ENCODE data around the gene PEAR1. TPM values are rescaled to one million over a fixed set of nuclear protein-coding genes. Genes with fewer than 3 reads are reported as not detected.

Gene PEAR1
- total RNA-seq, 1 experiment from 2014 or later, result 0.18 TPM

DNA sequence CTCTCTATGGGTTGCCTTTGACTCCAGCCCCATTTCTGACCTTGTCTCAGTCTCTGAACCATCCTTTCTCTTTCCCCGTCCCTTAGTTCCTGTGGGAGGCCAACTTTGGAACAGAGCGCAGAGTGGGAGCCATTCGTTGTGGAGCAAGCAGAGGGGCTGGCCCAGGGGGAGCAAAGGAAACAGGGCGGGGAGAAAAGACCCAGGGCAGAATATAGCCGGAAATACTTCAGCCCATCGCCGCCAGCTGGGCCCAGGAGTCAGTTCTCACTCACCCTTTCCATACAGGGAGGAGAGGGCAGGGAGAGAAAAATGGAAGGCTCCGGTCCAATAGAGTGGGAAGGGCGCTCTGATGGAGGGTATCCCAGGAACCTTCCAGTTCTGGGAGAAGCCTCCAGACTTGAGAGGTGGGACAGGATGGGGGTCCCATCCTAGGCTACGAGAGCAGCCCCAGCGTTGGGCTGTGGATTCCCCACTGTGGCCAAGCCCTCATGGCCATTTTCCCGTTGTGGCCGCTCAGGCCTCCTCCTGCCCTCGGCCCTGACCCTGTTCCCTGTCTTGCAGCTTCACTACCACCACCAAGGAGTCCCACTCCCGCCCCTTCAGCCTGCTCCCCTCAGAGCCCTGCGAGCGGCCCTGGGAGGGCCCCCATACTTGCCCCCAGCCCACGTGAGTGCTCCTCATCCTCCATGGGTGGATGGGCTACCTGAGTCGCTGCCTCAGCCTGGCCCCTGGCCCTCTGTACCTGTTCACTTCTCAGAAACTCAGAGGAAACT lies 10.9 kb downstream of the PEAR1 start:
- Histone ChIP-seq H3K36me3 (ENCODE audit: control insufficient read depth, insufficient read depth, low read length) (no peaks in the 10 kb centered on the region), H3K27me3 (replicated peaks; ENCODE audit: control insufficient read depth, insufficient read depth, low read length) (no peaks in the 10 kb centered on the region), H3K4me1 (0 out of 2 replicates have a peak, but pooled peaks cover 9% of the 10 kb centered on the region), H3K9me3 (no peaks in the 10 kb centered on the region), H3K4me3 (ENCODE audit: low read depth, low read length) (no peak overlapping the region)
- DNase-seq, result no peak
- Mint-ChIP-seq H3K9me3 (ENCODE audit: unreplicated experiment) (no peaks in the 10 kb centered on the region), H3K4me1 (ENCODE audit: low read depth, unreplicated experiment) (no peaks in the 10 kb centered on the region), H3K27me3 (ENCODE audit: insufficient read depth, unreplicated experiment) (no peaks in the 10 kb centered on the region), H3K27ac (ENCODE audit: unreplicated experiment) (no peak overlapping the region), H3K4me3 (ENCODE audit: unreplicated experiment) (no peak overlapping the region), H3K36me3 (ENCODE audit: insufficient read depth, unreplicated experiment) (no peaks in the 10 kb centered on the region)
- POLR2A ChIA-PET, result no interaction called here
- TF ChIP-seq, protein P1, sequence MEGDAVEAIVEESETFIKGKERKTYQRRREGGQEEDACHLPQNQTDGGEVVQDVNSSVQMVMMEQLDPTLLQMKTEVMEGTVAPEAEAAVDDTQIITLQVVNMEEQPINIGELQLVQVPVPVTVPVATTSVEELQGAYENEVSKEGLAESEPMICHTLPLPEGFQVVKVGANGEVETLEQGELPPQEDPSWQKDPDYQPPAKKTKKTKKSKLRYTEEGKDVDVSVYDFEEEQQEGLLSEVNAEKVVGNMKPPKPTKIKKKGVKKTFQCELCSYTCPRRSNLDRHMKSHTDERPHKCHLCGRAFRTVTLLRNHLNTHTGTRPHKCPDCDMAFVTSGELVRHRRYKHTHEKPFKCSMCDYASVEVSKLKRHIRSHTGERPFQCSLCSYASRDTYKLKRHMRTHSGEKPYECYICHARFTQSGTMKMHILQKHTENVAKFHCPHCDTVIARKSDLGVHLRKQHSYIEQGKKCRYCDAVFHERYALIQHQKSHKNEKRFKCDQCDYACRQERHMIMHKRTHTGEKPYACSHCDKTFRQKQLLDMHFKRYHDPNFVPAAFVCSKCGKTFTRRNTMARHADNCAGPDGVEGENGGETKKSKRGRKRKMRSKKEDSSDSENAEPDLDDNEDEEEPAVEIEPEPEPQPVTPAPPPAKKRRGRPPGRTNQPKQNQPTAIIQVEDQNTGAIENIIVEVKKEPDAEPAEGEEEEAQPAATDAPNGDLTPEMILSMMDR (IDR thresholded peaks at IDR 0.05; ENCODE audit: insufficient read depth in 1 of 2, low read depth in 1 of 2, low read length in 1 of 2, severe bottlenecking in 1 of 2, unreplicated experiment in 1 of 2), result no peak
- intact Hi-C loops (cut with micrococcal nuclease; ENCODE audit: unreplicated experiment), result no loop called here
- CTCF ChIA-PET, result no interaction called here
- no TSS peak for BruUV-seq (replicated peaks)

DNA sequence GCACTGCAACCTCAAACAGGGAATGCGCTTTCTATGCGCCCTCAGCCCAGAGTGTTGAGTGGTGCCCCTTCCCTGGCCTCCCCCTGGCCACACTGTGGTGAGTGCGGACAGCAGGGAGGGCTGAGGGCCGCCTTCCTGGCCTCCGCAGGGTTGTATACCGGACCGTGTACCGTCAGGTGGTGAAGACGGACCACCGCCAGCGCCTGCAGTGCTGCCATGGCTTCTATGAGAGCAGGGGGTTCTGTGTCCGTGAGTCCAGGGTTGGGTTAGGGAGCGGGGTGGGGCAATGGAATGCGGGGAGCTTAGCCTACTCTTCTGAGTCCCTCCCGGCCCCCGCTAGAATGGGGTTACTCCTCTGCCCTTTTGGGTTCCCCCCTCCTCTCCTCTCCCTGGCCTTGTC lies 11.7 kb downstream of the PEAR1 start:
- intact Hi-C loops (cut with micrococcal nuclease; ENCODE audit: unreplicated experiment), result no loop called here
- Mint-ChIP-seq H3K36me3 (ENCODE audit: insufficient read depth, unreplicated experiment) (no peaks in the 10 kb centered on the region), H3K9me3 (ENCODE audit: unreplicated experiment) (no peaks in the 10 kb centered on the region), H3K4me1 (ENCODE audit: low read depth, unreplicated experiment) (no peaks in the 10 kb centered on the region), H3K27me3 (ENCODE audit: insufficient read depth, unreplicated experiment) (no peaks in the 10 kb centered on the region), H3K27ac (ENCODE audit: unreplicated experiment) (no peak overlapping the region), H3K4me3 (ENCODE audit: unreplicated experiment) (no peak overlapping the region)
- BruUV-seq (replicated peaks), result no TSS peak
- Histone ChIP-seq H3K36me3 (ENCODE audit: control insufficient read depth, insufficient read depth, low read length) (no peaks in the 10 kb centered on the region), H3K27me3 (replicated peaks; ENCODE audit: control insufficient read depth, insufficient read depth, low read length) (no peaks in the 10 kb centered on the region), H3K4me1 (0 out of 2 replicates have a peak, but pooled peaks cover 9% of the 10 kb centered on the region), H3K9me3 (no peaks in the 10 kb centered on the region), H3K4me3 (ENCODE audit: low read depth, low read length) (no peak overlapping the region)
- DNase-seq, result no peak
- POLR2A ChIA-PET, result no interaction called here
- CTCF ChIA-PET, result no interaction called here
- TF ChIP-seq, protein P1 (IDR thresholded peaks at IDR 0.05; ENCODE audit: insufficient read depth in 1 of 2, low read depth in 1 of 2, low read length in 1 of 2, severe bottlenecking in 1 of 2, unreplicated experiment in 1 of 2), result no peak

DNA sequence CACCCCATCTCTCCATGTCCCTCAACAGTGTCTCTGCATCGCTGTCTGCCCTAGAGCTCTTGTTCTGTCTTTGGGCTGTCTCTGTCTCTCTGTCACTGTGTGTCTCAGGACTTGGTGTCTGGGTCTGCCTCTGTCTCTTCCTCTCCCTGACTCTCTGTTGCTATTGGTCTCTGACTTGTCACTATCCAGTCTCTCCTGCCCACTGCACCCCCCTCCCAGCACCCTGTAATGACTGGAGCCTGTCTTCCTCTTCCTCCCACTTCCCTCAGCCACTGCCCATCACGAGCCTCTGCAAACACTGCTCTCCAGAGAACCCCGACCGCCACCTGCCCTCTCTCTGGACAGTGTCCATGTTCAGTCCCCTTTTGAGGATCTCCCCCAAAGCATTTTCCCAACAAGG lies 12.1 kb downstream of the PEAR1 start:
- no peak overlapping the region for H3K4me3 Mint-ChIP-seq (ENCODE audit: unreplicated experiment)
- BruUV-seq (replicated peaks), result no TSS peak
- H3K9me3 Mint-ChIP-seq (ENCODE audit: unreplicated experiment), result no peaks in the 10 kb centered on the region
- ChIA-PET CTCF (no interaction called here), POLR2A (no interaction called here)
- Histone ChIP-seq H3K36me3 (ENCODE audit: control insufficient read depth, insufficient read depth, low read length) (no peaks in the 10 kb centered on the region), H3K4me1 (0 out of 2 replicates have a peak, but pooled peaks cover 9% of the 10 kb centered on the region), H3K9me3 (no peaks in the 10 kb centered on the region), H3K27me3 (replicated peaks; ENCODE audit: control insufficient read depth, insufficient read depth, low read length) (no peaks in the 10 kb centered on the region), H3K4me3 (ENCODE audit: low read depth, low read length) (no peak overlapping the region)
- H3K36me3 Mint-ChIP-seq (ENCODE audit: insufficient read depth, unreplicated experiment), result no peaks in the 10 kb centered on the region
- TF ChIP-seq, protein P1 (IDR thresholded peaks at IDR 0.05; ENCODE audit: insufficient read depth in 1 of 2, low read depth in 1 of 2, low read length in 1 of 2, severe bottlenecking in 1 of 2, unreplicated experiment in 1 of 2), result no peak
- H3K27me3 Mint-ChIP-seq (ENCODE audit: insufficient read depth, unreplicated experiment), result no peaks in the 10 kb centered on the region
- no peaks in the 10 kb centered on the region for H3K4me1 Mint-ChIP-seq (ENCODE audit: low read depth, unreplicated experiment)
- intact Hi-C loops (cut with micrococcal nuclease; ENCODE audit: unreplicated experiment), result no loop called here
- DNase-seq, result no peak
- H3K27ac Mint-ChIP-seq (ENCODE audit: unreplicated experiment), result no peak overlapping the region
